Spleen (tissue), 7 donors: ENCODE measurements around the gene XRRA1.

Source experiments
- CTCF ChIP-seq, 11 experiments: fragments of 200-600 bp in 7 of 11; fragments of 450-650 bp in 4 of 11; sonication (generic) in 4 of 11; IDR thresholded peaks in 8 of 11; conservative IDR thresholded peaks in 3 of 11; 1 replicate in 7 of 11; 2 replicates in 4 of 11; pipeline versions ENCODE4 v1.4.0 to v1.8.0; 2016 to 2021; ENCODE audit warnings: antibody characterized with exemption in 11 of 11, inconsistent platforms in 4 of 11, mild to moderate bottlenecking in 1 of 11
- POLR2A ChIP-seq, 3 donors: fragments of 450-650 bp; IDR thresholded peaks; one replicate each; pipeline ENCODE4 v1.5.1; 2017; ENCODE audit warnings: antibody characterized with exemption in 3 of 3, mild to moderate bottlenecking in 1 of 3
- POLR2AphosphoS5 ChIP-seq, 3 donors: sonication (generic); formaldehyde crosslinking; IDR thresholded peaks; one replicate each; pipeline ENCODE4 v1.5.1; 2017; ENCODE audit warnings: antibody characterized with exemption in 3 of 3
- donor health status: DM: no; HTN: no; CAD: no; lungs with moderate emphysema.
- donor health status: DM: no; HTN: no; CAD: no.
- donor health status: DM: no; HTN: no; CAD: no.

GRCh38 chr11:74822170-74822569 is 126.7 kb downstream of the XRRA1 start:
- TF ChIP-seq POLR2A (IDR thresholded peaks at IDR 0.05) (no peak), POLR2AphosphoS5 (IDR thresholded peaks at IDR 0.05) (no peak), CTCF (IDR thresholded peaks at IDR 0.05 in 8 of 11, conservative IDR thresholded peaks at IDR 0.05 in 3 of 11) (no peak)
